ENCODE data around the gene CCDC152.

The CCDC152 gene

DNA sequence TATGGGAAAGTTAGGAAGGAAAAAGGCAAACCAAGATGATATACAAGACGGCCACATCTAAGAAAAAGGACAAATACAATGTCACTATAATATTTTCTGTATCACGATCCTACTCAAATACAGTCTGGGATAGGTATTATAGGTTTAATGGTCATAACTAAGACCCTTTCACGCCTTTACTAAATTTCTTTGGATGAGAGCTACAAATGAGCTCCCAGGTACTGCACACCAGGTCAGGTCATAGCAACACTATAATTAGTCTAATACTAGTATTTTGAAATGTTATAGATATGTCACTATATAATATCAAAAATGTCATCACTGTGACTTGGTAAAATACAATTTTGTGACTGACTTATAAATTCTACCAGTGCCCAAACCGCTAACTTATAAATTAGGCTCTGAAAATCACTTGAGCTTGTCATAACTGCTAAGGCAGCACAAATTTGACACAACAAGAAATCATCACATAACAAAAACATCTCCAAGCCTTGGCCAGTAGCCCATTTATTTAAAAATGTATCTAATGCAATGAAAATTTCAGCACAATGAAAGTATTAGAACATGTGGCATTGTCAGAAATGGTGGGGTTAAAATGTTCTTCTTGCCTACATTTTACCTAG, 48.2 kb downstream of the CCDC152 start:
- no peak for DNase-seq (ENCODE audit: extremely low read depth, insufficient read length)
- no peak for TF ChIP-seq CTCF (IDR thresholded peaks at IDR 0.05; ENCODE audit: insufficient read depth, low read length, poor library complexity, severe bottlenecking)
- no peaks in the 10 kb centered on the region for H3K36me3 ChIP-seq (ENCODE audit: control insufficient read depth, insufficient read depth, low read length)
- no peaks in the 10 kb centered on the region for H3K27me3 ChIP-seq (replicated peaks; ENCODE audit: control insufficient read depth, insufficient read depth, low read length)
- no peak overlapping the region for H3K4me3 ChIP-seq (replicated peaks; ENCODE audit: low read depth, low read length)

GRCh38 chr5:42806004-42806700, 49.5 kb downstream of the CCDC152 start:
- no peak for DNase-seq (ENCODE audit: extremely low read depth, insufficient read length)
- Histone ChIP-seq H3K27me3 (replicated peaks; ENCODE audit: control insufficient read depth, insufficient read depth, low read length) (no peaks in the 10 kb centered on the region), H3K4me3 (replicated peaks; ENCODE audit: low read depth, low read length) (no peak overlapping the region), H3K36me3 (ENCODE audit: control insufficient read depth, insufficient read depth, low read length) (no peaks in the 10 kb centered on the region)
- no peak for TF ChIP-seq CTCF (IDR thresholded peaks at IDR 0.05; ENCODE audit: insufficient read depth, low read length, poor library complexity, severe bottlenecking)

GRCh38 chr5:42806701-42807262, 50.2 kb downstream of the CCDC152 start:
- Histone ChIP-seq H3K4me3 (replicated peaks; ENCODE audit: low read depth, low read length) (no peak overlapping the region), H3K36me3 (ENCODE audit: control insufficient read depth, insufficient read depth, low read length) (no peaks in the 10 kb centered on the region)
- no peak for DNase-seq (ENCODE audit: extremely low read depth, insufficient read length)

DNA sequence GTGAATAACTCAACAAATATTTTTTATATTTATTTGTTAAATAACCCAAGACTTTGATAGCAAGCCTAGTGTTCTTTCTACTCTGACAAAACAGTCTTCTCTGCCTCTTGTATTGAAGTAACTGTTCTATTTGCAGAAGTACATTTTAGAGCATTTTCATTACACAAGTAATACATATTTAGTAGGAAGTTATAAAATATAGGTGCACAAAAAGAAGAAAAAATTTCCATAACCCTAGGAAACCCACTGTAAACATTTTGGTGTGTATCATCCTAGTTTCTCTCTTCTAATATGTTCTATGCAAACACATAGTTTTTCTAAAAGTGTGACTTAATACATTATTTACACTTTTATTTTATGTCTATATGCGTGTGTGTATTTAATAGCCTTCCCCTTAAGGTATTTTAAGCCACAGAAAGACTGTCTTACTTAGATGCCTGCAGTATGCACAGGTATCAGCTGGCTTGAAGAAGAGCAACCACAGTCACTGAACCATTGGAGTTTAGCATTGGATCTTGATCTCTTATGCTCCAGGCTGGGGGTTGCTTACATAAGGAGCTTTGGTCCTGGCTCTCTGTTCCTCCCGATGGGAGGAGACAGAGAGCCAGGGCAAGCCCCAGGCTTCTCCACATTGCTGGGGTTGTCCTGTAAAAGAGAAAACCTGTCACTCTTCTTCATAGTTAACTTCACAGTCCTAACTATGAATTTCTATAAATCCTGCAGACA, 51.3 kb downstream of the CCDC152 start:
- H3K36me3 ChIP-seq (ENCODE audit: control insufficient read depth, insufficient read depth, low read length): no peaks in the 10 kb centered on the region
- no peak overlapping the region for H3K4me3 ChIP-seq (replicated peaks; ENCODE audit: low read depth, low read length)
- TF ChIP-seq CTCF (IDR thresholded peaks at IDR 0.05; ENCODE audit: insufficient read depth, low read length, poor library complexity, severe bottlenecking): no peak
- no peak for DNase-seq (ENCODE audit: extremely low read depth, insufficient read length)
- H3K27me3 ChIP-seq (replicated peaks; ENCODE audit: control insufficient read depth, insufficient read depth, low read length): no peaks in the 10 kb centered on the region

More at GRCh38 chr5:42806701-42807262, 50.2 kb downstream of the CCDC152 start:
- H3K27me3 ChIP-seq (replicated peaks; ENCODE audit: control insufficient read depth, insufficient read depth, low read length): no peaks in the 10 kb centered on the region
- TF ChIP-seq CTCF (IDR thresholded peaks at IDR 0.05; ENCODE audit: insufficient read depth, low read length, poor library complexity, severe bottlenecking): no peak

GRCh38 chr5:42808888-42809611, 52.4 kb downstream of the CCDC152 start:
- TF ChIP-seq CTCF (IDR thresholded peaks at IDR 0.05; ENCODE audit: insufficient read depth, low read length, poor library complexity, severe bottlenecking): no peak
- Histone ChIP-seq H3K36me3 (ENCODE audit: control insufficient read depth, insufficient read depth, low read length) (no peaks in the 10 kb centered on the region), H3K4me3 (replicated peaks; ENCODE audit: low read depth, low read length) (no peak overlapping the region), H3K27me3 (replicated peaks; ENCODE audit: control insufficient read depth, insufficient read depth, low read length) (no peaks in the 10 kb centered on the region)
- no peak for DNase-seq (ENCODE audit: extremely low read depth, insufficient read length)

Measured in GM06990 (cell line).